HL-60/S4 (cell line): ENCODE data around the gene PARD6B.

Source experiments
- in situ Hi-C: fragments of 300-500 bp; cut with MboI; formaldehyde crosslinking; loops from 2 replicates; pipeline ENCODE4 v1.14.3; 2022; ENCODE audit warnings: low sequenced_read_pairs

Gene PARD6B

GRCh38 chr20:50721881-50722281, 9.5 kb upstream of the PARD6B start:
- in situ Hi-C loops, result no loop called here

GRCh38 chr20:50722424-50723155, 8.8 kb upstream of the PARD6B start:
- in situ Hi-C loops, result no loop called here

DNA sequence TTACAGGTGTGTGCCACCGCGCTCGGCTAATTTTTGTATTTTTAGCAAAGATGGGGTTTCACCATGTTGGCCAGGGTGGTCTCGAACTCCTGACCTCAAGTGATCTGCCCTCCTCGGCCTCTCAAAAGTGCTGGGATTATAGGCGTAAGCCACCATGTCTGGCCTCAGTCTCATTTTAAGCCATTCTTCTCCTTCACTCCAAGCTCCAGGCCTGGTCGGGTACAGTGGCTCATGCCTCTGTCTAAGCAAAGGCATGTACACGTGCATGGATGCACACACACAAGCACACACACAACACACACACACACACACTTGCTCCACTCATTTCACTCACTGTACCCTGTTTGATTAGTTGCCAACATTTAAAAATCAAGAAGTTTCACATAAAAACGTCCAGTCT, 7.7 kb upstream of the PARD6B start:
- in situ Hi-C loops, result no loop called here

DNA sequence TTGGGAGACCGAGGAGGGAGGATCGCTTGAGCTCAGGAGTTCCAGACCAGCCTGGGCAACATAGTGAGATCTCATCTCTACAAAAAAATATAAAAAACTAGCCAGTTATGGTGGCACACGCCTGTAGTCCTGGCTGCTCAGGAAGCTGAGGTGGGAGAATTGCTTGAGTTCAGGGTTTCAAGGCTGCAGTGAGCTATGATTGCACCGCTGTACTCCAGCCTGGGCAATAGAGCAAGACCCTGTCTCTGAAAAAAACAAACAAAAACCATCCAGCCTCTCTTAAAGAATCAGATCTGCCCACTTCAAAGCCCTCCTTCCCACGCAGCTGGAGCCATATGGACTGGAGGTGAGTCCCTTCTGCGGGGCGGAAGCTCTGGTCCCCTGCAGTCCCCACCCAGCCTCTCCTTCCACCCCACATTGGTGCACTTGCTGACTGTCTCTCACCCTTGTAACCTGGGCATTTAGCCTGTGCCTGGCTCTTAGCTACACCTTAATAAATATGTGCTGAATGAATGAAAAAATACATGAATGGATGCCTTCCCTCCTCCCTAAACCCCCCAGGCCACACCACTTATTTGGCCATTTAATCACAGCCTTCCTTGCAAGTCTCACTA, 7.2 kb upstream of the PARD6B start:
- in situ Hi-C loops, result no loop called here

DNA sequence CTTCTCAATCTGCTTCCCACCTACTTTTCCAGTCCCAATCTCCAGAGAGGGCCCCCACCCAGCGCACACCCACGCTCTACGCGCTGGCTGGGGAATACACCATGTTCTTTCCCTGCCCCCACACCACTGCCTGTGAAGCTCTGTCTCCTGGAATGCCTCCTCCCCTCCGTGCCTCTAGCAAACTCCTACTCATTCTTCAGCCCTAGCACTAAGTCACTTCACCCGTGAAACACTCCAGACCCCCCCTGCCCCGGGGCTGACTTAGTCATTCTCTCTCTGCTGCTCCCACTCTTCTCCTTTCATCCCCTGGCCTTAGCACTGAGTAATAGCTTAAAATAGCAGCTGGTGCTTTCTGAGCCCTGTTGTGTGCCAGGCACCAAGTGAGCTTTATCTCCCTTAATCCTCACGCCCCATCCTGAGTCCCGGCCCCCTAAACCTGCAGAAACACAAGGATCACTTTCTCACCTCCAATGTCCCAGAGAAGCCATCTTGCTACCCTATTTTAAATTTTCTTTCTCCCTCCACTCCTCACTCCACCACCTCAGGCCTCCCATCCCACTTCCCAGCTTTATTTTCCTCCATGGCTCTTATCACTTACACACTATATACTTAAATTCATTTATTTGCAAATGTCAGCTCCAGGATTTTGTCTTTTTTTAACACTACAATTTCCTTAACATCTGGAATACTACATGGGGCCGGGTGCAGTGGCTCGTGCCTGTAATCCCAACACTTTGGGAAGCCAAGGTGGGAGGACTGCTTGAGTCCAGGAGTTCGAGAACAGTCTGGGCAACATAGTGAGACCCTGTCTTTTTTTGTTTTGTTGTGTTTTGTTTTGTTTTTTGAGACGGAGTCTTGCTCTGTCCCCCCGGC, 6.3 kb upstream of the PARD6B start:
- in situ Hi-C loops, result no loop called here

DNA sequence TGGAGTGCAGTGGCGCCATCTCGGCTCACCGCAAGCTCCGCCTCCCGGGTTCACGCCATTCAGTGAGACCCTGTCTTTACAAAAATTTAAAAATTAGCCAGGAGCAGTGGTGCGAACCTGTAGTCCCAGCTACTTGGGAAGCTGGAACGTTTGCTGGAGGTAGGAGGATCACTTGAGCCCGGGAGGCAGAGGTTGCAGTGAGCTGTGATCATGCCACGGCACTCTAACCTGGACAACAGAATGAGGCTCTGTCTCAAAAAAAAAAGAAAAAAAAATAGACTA, 5.7 kb upstream of the PARD6B start:
- in situ Hi-C loops, result no loop called here

DNA sequence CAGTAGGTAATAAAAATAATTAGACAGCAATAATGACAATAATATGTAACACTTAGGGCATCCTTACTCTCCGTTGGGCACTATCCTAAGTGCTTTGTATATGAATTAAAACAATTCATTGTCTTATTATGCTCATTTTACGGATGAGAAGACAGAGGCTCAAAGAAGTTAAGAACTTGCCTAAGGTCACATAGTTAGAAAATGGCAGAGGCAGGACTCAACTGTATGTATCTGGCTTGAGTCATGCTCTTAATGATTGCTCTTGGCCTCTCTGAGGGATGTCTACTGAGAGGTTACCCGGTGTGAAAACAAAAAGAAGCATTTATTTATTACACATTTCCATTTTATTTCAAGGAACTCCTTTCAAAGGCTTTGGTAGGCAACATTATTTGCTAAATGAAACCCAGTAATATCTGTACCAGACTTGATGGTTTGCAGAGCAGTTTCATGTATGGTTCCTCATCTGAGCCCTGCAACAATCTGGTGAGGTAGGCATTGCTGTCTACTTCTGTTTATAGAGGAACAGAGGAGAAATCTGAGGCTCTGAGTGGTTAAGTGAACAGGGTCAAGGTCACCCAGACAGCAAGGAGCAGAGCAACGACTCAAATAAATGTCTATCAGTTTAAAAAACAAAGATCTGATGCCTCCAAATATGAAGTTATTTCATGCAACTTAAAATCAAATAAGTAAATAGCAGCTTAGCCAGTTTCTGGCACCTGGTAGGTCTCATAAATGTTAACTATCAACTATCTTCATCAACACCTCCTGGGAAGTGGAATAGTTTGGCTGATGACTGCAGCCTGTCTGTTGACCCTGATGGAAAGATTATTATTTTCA, 4.2 kb upstream of the PARD6B start:
- in situ Hi-C loops, result no loop called here

GRCh38 chr20:50727792-50728485, 3.4 kb upstream of the PARD6B start:
- in situ Hi-C loops, result no loop called here

DNA sequence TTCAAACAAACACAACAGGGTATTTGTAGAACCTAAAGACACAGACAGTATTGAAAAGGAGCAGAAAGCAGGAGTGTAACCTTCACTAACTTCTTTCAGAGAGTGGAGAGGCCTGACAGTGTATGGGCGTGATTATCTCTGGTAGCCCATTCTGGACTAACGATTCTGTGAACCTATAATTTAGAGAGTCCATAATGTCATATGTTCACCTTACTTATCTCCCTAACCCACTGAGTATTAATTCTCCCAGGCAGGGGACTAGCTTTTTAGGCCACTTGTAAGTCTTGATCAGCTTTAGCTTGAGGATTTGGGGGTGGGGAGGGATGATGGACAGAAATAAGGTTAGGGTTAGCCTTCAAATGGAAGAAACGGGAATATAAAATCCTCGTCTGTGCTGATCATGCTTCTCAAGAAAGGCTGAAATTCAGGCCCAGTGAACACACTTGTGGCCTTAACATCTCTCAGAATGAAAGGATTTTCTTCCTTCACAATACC, 2.8 kb upstream of the PARD6B start:
- in situ Hi-C loops, result no loop called here

GRCh38 chr20:50728981-50729874, 2.2 kb upstream of the PARD6B start:
- in situ Hi-C loops, result no loop called here

GRCh38 chr20:50729901-50730764, 1.2 kb upstream of the PARD6B start:
- in situ Hi-C loops, result no loop called here

GRCh38 chr20:50730765-50731054, 670 bp upstream of the PARD6B start:
- in situ Hi-C loops, result no loop called here

GRCh38 chr20:50731930-50732690, 730 bp downstream of the PARD6B start:
- in situ Hi-C loops, result no loop called here

- in situ Hi-C loops, result no loop called here
Observed at GRCh38 chr20:50733644-50734349, 2.4 kb downstream of the PARD6B start.

DNA sequence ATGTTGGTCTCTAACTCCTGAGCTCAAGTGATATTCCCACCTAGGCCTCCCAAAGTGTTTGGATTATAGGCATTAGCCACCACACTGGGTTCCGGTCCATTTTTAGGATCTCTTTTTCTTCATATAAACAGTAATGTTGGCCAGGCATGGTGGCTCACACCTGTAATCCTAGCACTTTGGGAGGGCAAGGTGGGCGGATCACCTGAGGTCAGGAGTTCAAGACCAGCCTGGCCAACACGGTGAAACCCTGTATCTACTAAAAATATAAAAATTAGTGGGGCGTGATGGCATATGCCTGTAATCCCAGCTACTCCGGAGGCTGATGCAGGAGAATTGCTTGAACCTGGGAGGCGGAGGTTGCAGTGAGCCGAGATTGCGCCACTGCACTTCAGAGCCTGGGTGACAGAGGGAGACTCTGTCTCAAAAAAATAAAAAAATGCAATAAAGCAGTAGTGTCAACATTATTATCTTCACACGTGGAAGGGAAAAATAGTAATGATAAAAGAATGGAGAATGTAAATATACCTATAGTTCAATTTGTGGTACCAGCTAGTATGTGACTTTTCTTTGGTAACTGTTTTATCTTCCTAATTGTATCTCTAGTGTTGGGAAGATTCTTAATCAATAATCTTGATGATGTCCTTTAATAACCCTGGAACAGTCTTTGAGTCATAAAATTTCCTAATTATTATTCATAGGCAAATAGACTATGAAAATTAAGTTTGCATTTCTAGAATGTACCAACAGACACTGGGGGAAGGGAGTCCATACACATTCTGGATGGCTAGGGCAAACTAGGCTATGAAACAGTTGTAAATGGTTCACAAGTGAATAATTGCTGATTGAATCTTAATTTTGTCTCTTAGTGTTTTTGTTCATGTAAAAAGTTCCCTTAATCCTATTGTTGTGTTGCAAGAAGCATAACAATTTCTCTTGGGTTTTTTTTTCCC, 3.6 kb downstream of the PARD6B start:
- in situ Hi-C loops, result no loop called here

GRCh38 chr20:50735813-50736212, 4.4 kb downstream of the PARD6B start:
- in situ Hi-C loops, result no loop called here
